H1 (cell line): ENCODE data around the gene GSC. TPM values are rescaled to one million over a fixed set of nuclear protein-coding genes. Genes with fewer than 3 reads are reported as not detected.

ENCODE experiments used
- CTCF ChIA-PET: fragments of 300-600 bp; sonication (Branson Sonifier 250); formaldehyde crosslinking; loops from one replicate; lab custom pipeline; 2021; ENCODE audit not compliant: partially characterized antibody; lab: Charles Lee
- POLR2A ChIA-PET: fragments of 300-600 bp; sonication (Branson Sonifier 250); formaldehyde crosslinking; loops from one replicate; lab custom pipeline; 2021; ENCODE audit warnings: inconsistent platforms; ENCODE audit not compliant: partially characterized antibody; lab: Charles Lee
- DNase-seq, 2 experiments: peaks; one replicate each; pipeline versions ENCODE4 v3.0.0 to v3.0.0-alpha.2; 2010 to 2022; ENCODE audit warnings: low spot score in 2 of 2, low read depth in 1 of 2, mixed read lengths in 1 of 2
- FAIRE-seq: peaks from 2 replicates; lab custom pipeline; 2011; peaks lifted over from hg19 to GRCh38; lab: Jason Lieb, UNC
- H2AFZ ChIP-seq: 2 replicates; pipeline ENCODE4 v1.8.1; 2012; ENCODE audit warnings: low read length, inconsistent platforms
- H2AK5ac ChIP-seq: 2 replicates; pipeline ENCODE4 v1.6.1; 2013; ENCODE audit warnings: low read depth, low read length
- H2BK120ac ChIP-seq: replicated peaks from 2 replicates; pipeline ENCODE3; 2013; ENCODE audit warnings: low read depth, low read length, inconsistent platforms
- H2BK12ac ChIP-seq: 2 replicates; pipeline ENCODE4 v1.6.1; 2013; ENCODE audit warnings: low read depth, low read length
- H2BK15ac ChIP-seq: 2 replicates; pipeline ENCODE4 v1.6.1; 2013; ENCODE audit warnings: low read length
- H2BK20ac ChIP-seq: 2 replicates; pipeline ENCODE4 v1.6.1; 2013; ENCODE audit warnings: low read length
- H2BK5ac ChIP-seq: 2 replicates; pipeline ENCODE4 v1.6.1; 2013; ENCODE audit warnings: low read depth, low read length
- H3K14ac ChIP-seq: 2 replicates; pipeline ENCODE4 v1.6.1; 2013; ENCODE audit warnings: inconsistent platforms; ENCODE audit not compliant: insufficient read length
- H3K18ac ChIP-seq: 2 replicates; pipeline ENCODE4 v1.6.1; 2013; ENCODE audit warnings: low read length; ENCODE audit errors: extremely low read depth
- H3K23ac ChIP-seq: 2 replicates; pipeline ENCODE4 v1.6.1; 2013; ENCODE audit warnings: inconsistent platforms; ENCODE audit not compliant: insufficient read length
- H3K23me2 ChIP-seq: 2 replicates; pipeline ENCODE4 v1.6.1; 2013; ENCODE audit warnings: low read depth, low read length
- H3K27ac ChIP-seq: 2 replicates; pipeline ENCODE4 v1.6.1; 2011; ENCODE audit warnings: low read depth, low read length, inconsistent platforms
- H3K27me3 ChIP-seq, 4 experiments: replicated peaks in 1 of 4; 1 replicate in 1 of 4; 2 replicates in 3 of 4; pipeline versions ENCODE4 v1.6.1 to v1.8.1; 2011 to 2013; ENCODE audit warnings: low read length in 3 of 4, mild to moderate bottlenecking in 3 of 4, inconsistent platforms in 2 of 4, mixed read lengths in 2 of 4, moderate library complexity in 1 of 4; ENCODE audit not compliant: control insufficient read depth in 3 of 4, insufficient read depth in 3 of 4; ENCODE audit errors: extremely low read depth in 1 of 4
- H3K36me3 ChIP-seq, 4 experiments: 2 replicates each; pipeline versions ENCODE4 v1.6.1 to v1.8.1; 2011 to 2013; ENCODE audit warnings: mild to moderate bottlenecking in 4 of 4, low read length in 3 of 4, moderate library complexity in 2 of 4, control low read depth in 1 of 4, inconsistent platforms in 1 of 4; ENCODE audit not compliant: insufficient read depth in 4 of 4, control insufficient read depth in 2 of 4
- H3K4ac ChIP-seq: replicated peaks from 2 replicates; pipeline ENCODE3; 2013; ENCODE audit warnings: low read length, low read depth, mixed read lengths, inconsistent platforms; ENCODE audit not compliant: insufficient read length
- H3K4me1 ChIP-seq, 4 experiments: replicated peaks in 1 of 4; 1 replicate in 1 of 4; 2 replicates in 3 of 4; pipeline versions ENCODE4 v1.6.1 to v1.8.1; 2011 to 2013; ENCODE audit warnings: low read length in 3 of 4, inconsistent platforms in 2 of 4, mixed read lengths in 1 of 4; ENCODE audit not compliant: insufficient read depth in 4 of 4, control insufficient read depth in 3 of 4
- H3K4me2 ChIP-seq, 2 experiments: 2 replicates each; pipeline versions ENCODE4 v1.6.1 to v1.8.1; 2011 to 2013; ENCODE audit warnings: low read depth in 2 of 2, low read length in 2 of 2, control low read depth in 1 of 2, inconsistent platforms in 1 of 2, mild to moderate bottlenecking in 1 of 2; ENCODE audit not compliant: insufficient read depth in 1 of 2
- H3K4me3 ChIP-seq, 4 experiments: fragments of 200-600, 300-600 bp in 1 of 4; sonication (generic), shearing (Covaris generic), sonication (Bioruptor Twin) in 1 of 4; 2 replicates each; pipeline versions ENCODE4 v1.5.1 to v1.8.1; 2011 to 2016; ENCODE audit warnings: low read length in 4 of 4, low read depth in 3 of 4, control low read depth in 2 of 4, inconsistent platforms in 2 of 4, mild to moderate bottlenecking in 2 of 4, mixed read lengths in 1 of 4, moderate library complexity in 1 of 4; ENCODE audit not compliant: insufficient read depth in 2 of 4; ENCODE audit errors: extremely low read depth in 1 of 4
- H3K56ac ChIP-seq: replicated peaks from 2 replicates; pipeline ENCODE3; 2013; ENCODE audit warnings: low read depth, mild to moderate bottlenecking, mixed read lengths, low read length, inconsistent platforms; ENCODE audit not compliant: insufficient read length
- H3K79me1 ChIP-seq: 2 replicates; pipeline ENCODE4 v1.6.1; 2013; ENCODE audit warnings: low read depth, low read length, control low read depth
- H3K79me2 ChIP-seq, 2 experiments: 2 replicates each; pipeline versions ENCODE4 v1.6.1 to v1.8.1; 2012 to 2013; ENCODE audit warnings: low read length in 2 of 2, mild to moderate bottlenecking in 2 of 2, inconsistent platforms in 1 of 2; ENCODE audit not compliant: insufficient read depth in 2 of 2, control insufficient read depth in 1 of 2
- H3K9ac ChIP-seq, 4 experiments: replicated peaks in 1 of 4; 1 replicate in 1 of 4; 2 replicates in 3 of 4; pipeline versions ENCODE4 v1.6.1 to v1.8.1; 2011 to 2013; ENCODE audit warnings: low read depth in 3 of 4, low read length in 3 of 4, control low read depth in 2 of 4, mild to moderate bottlenecking in 2 of 4, moderate library complexity in 2 of 4, inconsistent platforms in 1 of 4; ENCODE audit errors: extremely low read depth in 1 of 4
- H3K9me3 ChIP-seq, 2 experiments: 2 replicates each; pipeline versions ENCODE4 v1.6.1 to v1.8.1; 2012 to 2013; ENCODE audit warnings: mild to moderate bottlenecking in 2 of 2, moderate library complexity in 2 of 2, control low read depth in 1 of 2, inconsistent platforms in 1 of 2, low read depth in 1 of 2, low read length in 1 of 2, mixed read lengths in 1 of 2; ENCODE audit not compliant: insufficient read depth in 2 of 2
- H4K20me1 ChIP-seq, 2 experiments: replicated peaks in 1 of 2; 2 replicates each; pipeline versions ENCODE3 to v1.8.1; 2011 to 2013; ENCODE audit warnings: inconsistent platforms in 2 of 2, low read length in 2 of 2, mild to moderate bottlenecking in 1 of 2; ENCODE audit not compliant: insufficient read depth in 2 of 2, control insufficient read depth in 1 of 2
- H4K5ac ChIP-seq: 2 replicates; pipeline ENCODE4 v1.6.1; 2013; ENCODE audit warnings: low read length, low read depth, mixed read lengths, inconsistent platforms; ENCODE audit not compliant: insufficient read length
- H4K8ac ChIP-seq: 2 replicates; pipeline ENCODE4 v1.8.0; 2013; ENCODE audit warnings: mild to moderate bottlenecking, moderate library complexity, low read length, inconsistent platforms; ENCODE audit not compliant: insufficient read depth; ENCODE audit errors: extremely low read depth
- H4K91ac ChIP-seq: replicated peaks from 2 replicates; pipeline ENCODE3; 2013; ENCODE audit warnings: low read length, mixed read lengths, inconsistent platforms; ENCODE audit not compliant: insufficient read length
- SIRT6 ChIP-seq: IDR thresholded peaks from one replicate; pipeline ENCODE4 v1.7.1; 2012; ENCODE audit warnings: low read length, inconsistent platforms
- SIX5 ChIP-seq: IDR thresholded peaks from 2 replicates; pipeline ENCODE4 v1.6.1; 2011; ENCODE audit warnings: mild to moderate bottlenecking, low read depth, low read length
- SP2 ChIP-seq: IDR thresholded peaks from 2 replicates; pipeline ENCODE4 v1.6.1; 2012; ENCODE audit warnings: mild to moderate bottlenecking, low read length, inconsistent platforms
- WGBS, 2 experiments: shearing (Covaris generic) in 1 of 2; methylation state at CpG; one replicate each; pipeline versions ENCODE4 v1.1.6 to v1.1.7; 2013 to 2015; ENCODE audit warnings: low lambda C conversion rate in 2 of 2, mixed read lengths in 2 of 2, inconsistent platforms in 1 of 2, low coverage in 1 of 2, missing lambda C conversion rate in 1 of 2; ENCODE audit not compliant: insufficient replicate concordance in 2 of 2, insufficient coverage in 1 of 2, insufficient read length in 1 of 2; ENCODE audit errors: extremely low coverage in 1 of 2, missing lambda C conversion rate in 1 of 2; 5-methylcytosine and 5-hydroxymethylcytosine counted together
- polyA plus RNA-seq, 7 experiments: library from polyadenylated mRNA; depleted of rRNA in 3 of 7; stranded (reverse) in 5 of 7; unstranded in 2 of 7; fragments of >200 nt in 5 of 7; fragments of 200-250 nt in 2 of 7; gene quantifications; 1 replicate in 5 of 7; 2 replicates in 1 of 7; 4 replicates in 1 of 7; pipeline versions ENCODE4 v1.2.1 to v1.2.3, GENCODE V29; 2011 to 2013; ENCODE audit warnings: missing spikeins in 2 of 7, mixed read lengths in 2 of 7
- total RNA-seq: library from RNA; stranded (reverse); fragmentation: NEBNext Ultra II Directional; extraction: Animal tissue kit (Norgen Biotek cat#: 25700); gene quantifications from 2 replicates; pipeline ENCODE4 v1.2.1, GENCODE V29; 2021

Gene GSC
- total and polyA plus RNA-seq, 2 of the 8 experiments (the other 6 are each of a cell fraction or from before 2014, with no cell fraction given): 0.17 to 0.54 TPM

- Histone ChIP-seq H3K27me3 (no peaks in the 10 kb centered on the region), H2BK15ac (no peak overlapping the region), H2BK20ac (no peak overlapping the region), H3K4me2 (no peak overlapping the region), H3K23ac (no peak overlapping the region), H3K27ac (no peak overlapping the region), H3K79me1 (no peaks in the 10 kb centered on the region), H3K18ac (no peak overlapping the region), H3K79me2 (no peaks in the 10 kb centered on the region), H2AK5ac (no peak overlapping the region), H3K4me3 (no peak overlapping the region), H4K91ac (no peak overlapping the region), H3K56ac (no peak overlapping the region), H2BK5ac (no peak overlapping the region), H3K4me1 (peaks cover 0 to 3% (median under 1%) of the 10 kb centered on the region in 4 experiments; a peak in 2 of 7 replicates), H4K8ac (no peak overlapping the region), H3K4ac (no peak overlapping the region), H4K5ac (no peak overlapping the region), H2BK120ac (no peak overlapping the region), H3K9ac (no peak overlapping the region), H4K20me1 (no peaks in the 10 kb centered on the region), H3K9me3 (no peaks in the 10 kb centered on the region), H2BK12ac (no peak overlapping the region), H3K36me3 (no peaks in the 10 kb centered on the region), H2AFZ (no peak overlapping the region), H3K23me2 (no peaks in the 10 kb centered on the region), H3K14ac (no peak overlapping the region)
- DNase-seq (no peak), FAIRE-seq (no peak)
- 61% methylated on average over 3 of the region's 3 CpGs; no CpG with 5 or more reads in 1 of the 2 experiments for WGBS, 2 experiments
- POLR2A ChIA-PET: no interaction called here
- no peak for TF ChIP-seq SIX5
- no peak for TF ChIP-seq SIRT6
- TF ChIP-seq SP2: no peak
- CTCF ChIA-PET: interaction anchor here (0.6 to 2.0 kb wide), 2 partner anchors 20 to 647 kb away, joined by 3 to 7 read pairs; no protein-coding TSS in a partner anchor
Observed at GRCh38 chr14:94728950-94729349, 41.0 kb downstream of the GSC start.
